Measurements from ENCODE around the gene TBC1D1.

DNA sequence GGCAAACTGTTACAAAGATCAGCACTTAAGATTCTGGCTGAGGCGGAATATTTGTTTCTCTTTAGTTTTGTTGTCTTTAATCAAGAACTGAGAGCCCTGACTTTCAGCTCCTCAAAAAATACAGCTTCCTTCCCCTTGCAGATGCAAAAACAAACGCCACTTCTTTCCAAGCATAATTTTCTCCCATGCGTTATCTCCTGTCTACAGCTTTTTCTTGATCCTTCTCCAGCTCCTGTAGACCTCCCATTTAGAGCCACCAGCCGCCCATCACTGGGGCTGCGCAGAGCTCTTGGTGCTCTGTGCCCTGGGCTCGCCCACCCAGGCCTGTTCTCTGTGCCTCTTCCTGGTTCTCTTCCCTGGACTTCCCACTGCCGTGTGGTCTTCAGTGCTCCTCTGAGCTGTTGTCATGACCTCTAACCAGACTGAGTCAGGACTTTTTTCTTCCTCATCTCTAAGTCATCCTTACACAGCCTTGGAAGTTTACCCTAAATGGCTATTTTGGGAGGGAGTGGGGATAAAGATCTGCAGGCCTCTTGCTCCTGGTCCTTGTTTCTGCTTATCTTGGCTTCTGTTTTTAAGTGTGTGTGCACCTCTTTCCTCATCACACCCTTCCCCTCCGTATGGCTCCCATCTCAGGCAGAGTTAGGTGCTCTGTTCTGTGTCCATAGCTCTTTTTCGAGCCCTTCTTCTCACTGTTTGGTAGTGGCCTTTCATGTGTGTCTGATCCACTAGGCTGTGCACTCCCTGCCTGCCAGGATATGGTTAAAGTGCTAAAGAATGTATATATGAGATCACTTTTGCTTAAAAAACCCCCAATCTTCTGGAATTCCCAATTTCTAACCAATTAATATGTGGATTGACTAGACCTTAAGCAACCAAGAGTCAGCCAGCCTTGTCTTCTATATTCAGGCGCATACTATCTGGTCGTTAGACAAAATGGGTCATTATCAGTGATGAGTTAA, 191.8 kb downstream of the TBC1D1 start:
- TF ChIP-seq, protein P1, sequence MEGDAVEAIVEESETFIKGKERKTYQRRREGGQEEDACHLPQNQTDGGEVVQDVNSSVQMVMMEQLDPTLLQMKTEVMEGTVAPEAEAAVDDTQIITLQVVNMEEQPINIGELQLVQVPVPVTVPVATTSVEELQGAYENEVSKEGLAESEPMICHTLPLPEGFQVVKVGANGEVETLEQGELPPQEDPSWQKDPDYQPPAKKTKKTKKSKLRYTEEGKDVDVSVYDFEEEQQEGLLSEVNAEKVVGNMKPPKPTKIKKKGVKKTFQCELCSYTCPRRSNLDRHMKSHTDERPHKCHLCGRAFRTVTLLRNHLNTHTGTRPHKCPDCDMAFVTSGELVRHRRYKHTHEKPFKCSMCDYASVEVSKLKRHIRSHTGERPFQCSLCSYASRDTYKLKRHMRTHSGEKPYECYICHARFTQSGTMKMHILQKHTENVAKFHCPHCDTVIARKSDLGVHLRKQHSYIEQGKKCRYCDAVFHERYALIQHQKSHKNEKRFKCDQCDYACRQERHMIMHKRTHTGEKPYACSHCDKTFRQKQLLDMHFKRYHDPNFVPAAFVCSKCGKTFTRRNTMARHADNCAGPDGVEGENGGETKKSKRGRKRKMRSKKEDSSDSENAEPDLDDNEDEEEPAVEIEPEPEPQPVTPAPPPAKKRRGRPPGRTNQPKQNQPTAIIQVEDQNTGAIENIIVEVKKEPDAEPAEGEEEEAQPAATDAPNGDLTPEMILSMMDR (tag by site-specific recombination; IDR thresholded peaks at IDR 0.05), result no peak
- TF ChIP-seq KLF8 (tag by site-specific recombination; IDR thresholded peaks at IDR 0.05) (no peak), ZBTB1 (tag by site-specific recombination; IDR thresholded peaks at IDR 0.05) (no peak), REPIN1 (tag by site-specific recombination; IDR thresholded peaks at IDR 0.05; ENCODE audit: low read depth) (no peak), YY1 (tag by site-specific recombination; IDR thresholded peaks at IDR 0.05) (no peak), ZEB2 (tag by site-specific recombination; IDR thresholded peaks at IDR 0.05) (no peak), ZNF561 (tag by site-specific recombination; IDR thresholded peaks at IDR 0.05; ENCODE audit: borderline replicate concordance) (no peak), ZNF18 (tag by site-specific recombination; IDR thresholded peaks at IDR 0.05) (no peak), ZNF558 (tag by site-specific recombination; IDR thresholded peaks at IDR 0.05) (no peak), IKZF3 (tag by site-specific recombination; IDR thresholded peaks at IDR 0.05) (no peak), ZNF473 (tag by site-specific recombination; IDR thresholded peaks at IDR 0.05) (no peak), ZNF169 (tag by site-specific recombination; IDR thresholded peaks at IDR 0.05) (no peak)
- TF ChIP-seq, protein P2, sequence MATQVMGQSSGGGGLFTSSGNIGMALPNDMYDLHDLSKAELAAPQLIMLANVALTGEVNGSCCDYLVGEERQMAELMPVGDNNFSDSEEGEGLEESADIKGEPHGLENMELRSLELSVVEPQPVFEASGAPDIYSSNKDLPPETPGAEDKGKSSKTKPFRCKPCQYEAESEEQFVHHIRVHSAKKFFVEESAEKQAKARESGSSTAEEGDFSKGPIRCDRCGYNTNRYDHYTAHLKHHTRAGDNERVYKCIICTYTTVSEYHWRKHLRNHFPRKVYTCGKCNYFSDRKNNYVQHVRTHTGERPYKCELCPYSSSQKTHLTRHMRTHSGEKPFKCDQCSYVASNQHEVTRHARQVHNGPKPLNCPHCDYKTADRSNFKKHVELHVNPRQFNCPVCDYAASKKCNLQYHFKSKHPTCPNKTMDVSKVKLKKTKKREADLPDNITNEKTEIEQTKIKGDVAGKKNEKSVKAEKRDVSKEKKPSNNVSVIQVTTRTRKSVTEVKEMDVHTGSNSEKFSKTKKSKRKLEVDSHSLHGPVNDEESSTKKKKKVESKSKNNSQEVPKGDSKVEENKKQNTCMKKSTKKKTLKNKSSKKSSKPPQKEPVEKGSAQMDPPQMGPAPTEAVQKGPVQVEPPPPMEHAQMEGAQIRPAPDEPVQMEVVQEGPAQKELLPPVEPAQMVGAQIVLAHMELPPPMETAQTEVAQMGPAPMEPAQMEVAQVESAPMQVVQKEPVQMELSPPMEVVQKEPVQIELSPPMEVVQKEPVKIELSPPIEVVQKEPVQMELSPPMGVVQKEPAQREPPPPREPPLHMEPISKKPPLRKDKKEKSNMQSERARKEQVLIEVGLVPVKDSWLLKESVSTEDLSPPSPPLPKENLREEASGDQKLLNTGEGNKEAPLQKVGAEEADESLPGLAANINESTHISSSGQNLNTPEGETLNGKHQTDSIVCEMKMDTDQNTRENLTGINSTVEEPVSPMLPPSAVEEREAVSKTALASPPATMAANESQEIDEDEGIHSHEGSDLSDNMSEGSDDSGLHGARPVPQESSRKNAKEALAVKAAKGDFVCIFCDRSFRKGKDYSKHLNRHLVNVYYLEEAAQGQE (tag by site-specific recombination; IDR thresholded peaks at IDR 0.05), result no peak
